Mononuclear cell (primary cell): ENCODE measurements around the gene GRM3. TPM values are rescaled to one million over a fixed set of nuclear protein-coding genes. Genes with fewer than 3 reads are reported as not detected.
"Not testable (repeated sequence)": the region's sequence is repeated elsewhere in the genome, so short reads cannot be mapped to it uniquely, and the experiment has no call there.

Experiments
- H3K27me3 ChIP-seq: 2 replicates; pipeline ENCODE4 v1.6.0; 2011; ENCODE audit warnings: low read length, control low read depth; ENCODE audit not compliant: insufficient read depth
- H3K4me1 ChIP-seq: 2 replicates; pipeline ENCODE4 v1.5.1; 2011; ENCODE audit warnings: mild to moderate bottlenecking, low read length, control low read depth; ENCODE audit not compliant: insufficient read depth
- H3K4me3 ChIP-seq: 2 replicates; pipeline ENCODE4 v1.5.1; 2011; ENCODE audit warnings: mild to moderate bottlenecking, low read length, moderate library complexity
- H3K9me3 ChIP-seq: 2 replicates; pipeline ENCODE4 v1.5.1; 2011; ENCODE audit warnings: low read depth, mild to moderate bottlenecking, control low read depth, low read length
- total RNA-seq: library from RNA; depleted of rRNA; stranded (reverse); fragments of >200 nt; gene quantifications from one replicate; pipeline ENCODE4 v1.2.3, GENCODE V29; 2012

GRM3 gene
- not detected for total RNA-seq

DNA sequence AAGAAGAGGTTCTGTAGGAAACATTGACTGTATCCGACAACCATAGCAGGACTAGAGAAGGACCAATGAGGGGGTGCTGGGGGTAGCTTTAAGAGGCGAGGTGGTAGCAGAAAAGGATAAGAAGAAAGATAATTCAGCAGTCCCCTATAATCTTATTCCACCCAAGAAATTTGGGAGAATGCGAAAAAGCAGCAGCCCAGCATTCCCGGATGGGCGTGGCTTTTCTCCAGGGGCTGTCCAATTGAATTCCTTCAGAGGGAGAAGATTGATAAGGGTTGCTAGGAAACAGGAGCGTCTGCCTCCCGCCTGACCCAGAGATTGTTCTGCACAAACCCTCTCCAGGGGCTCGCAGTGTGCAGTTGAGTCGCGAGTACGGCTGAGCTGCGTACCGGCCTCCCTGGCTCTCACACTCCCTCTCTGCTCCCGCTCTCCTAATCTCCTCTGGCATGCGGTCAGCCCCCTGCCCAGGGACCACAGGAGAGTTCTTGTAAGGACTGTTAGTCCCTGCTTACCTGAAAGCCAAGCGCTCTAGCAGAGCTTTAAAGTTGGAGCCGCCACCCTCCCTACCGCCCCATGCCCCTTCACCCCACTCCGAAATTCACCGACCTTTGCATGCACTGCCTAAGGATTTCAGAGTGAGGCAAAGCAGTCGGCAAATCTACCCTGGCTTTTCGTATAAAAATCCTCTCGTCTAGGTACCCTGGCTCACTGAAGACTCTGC is at the start of gene GRM3:
Gene GRM3, plus strand, starts transcription at position 349 of the 721 bp plus-strand sequence. CDS start 121,237 bp downstream, outside the sequence.
- no peaks in the 10 kb centered on the region for H3K4me1 ChIP-seq
- H3K9me3 ChIP-seq: no peaks in the 10 kb centered on the region
- H3K4me3 ChIP-seq: no peak within 1 kb of the TSS
- peaks cover 32% of the 10 kb centered on the region for H3K27me3 ChIP-seq

GRCh38 chr7:86598311-86598710 is 45.4 kb upstream of the GRM3 start:
- H3K4me1 ChIP-seq: no peaks in the 10 kb centered on the region
- H3K4me3 ChIP-seq: no peak overlapping the region
- no peaks in the 10 kb centered on the region for H3K27me3 ChIP-seq
- no peaks in the 10 kb centered on the region for H3K9me3 ChIP-seq

DNA sequence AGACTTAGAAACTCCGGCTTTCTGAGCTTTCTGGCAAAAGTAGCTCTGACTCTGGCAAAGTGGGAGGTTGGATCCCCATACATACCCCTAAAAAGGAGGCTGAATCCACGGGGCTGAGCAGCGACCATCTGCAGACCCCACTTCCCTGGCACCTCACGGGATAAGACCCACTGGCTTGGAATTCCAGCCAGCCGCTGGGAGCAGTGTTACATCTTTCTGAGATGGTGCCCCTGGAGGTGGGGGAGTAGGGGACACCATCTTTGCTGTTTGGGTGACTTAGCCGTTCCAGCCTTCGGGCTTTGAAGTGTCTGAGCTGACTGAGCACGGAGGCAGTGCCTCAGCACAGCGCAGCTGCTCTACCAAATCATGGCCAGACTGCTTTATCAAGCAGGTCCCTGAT is 45.0 kb upstream of the GRM3 start:
- Histone ChIP-seq H3K27me3 (no peaks in the 10 kb centered on the region), H3K4me1 (no peaks in the 10 kb centered on the region), H3K9me3 (no peaks in the 10 kb centered on the region), H3K4me3 (no peak overlapping the region)

DNA sequence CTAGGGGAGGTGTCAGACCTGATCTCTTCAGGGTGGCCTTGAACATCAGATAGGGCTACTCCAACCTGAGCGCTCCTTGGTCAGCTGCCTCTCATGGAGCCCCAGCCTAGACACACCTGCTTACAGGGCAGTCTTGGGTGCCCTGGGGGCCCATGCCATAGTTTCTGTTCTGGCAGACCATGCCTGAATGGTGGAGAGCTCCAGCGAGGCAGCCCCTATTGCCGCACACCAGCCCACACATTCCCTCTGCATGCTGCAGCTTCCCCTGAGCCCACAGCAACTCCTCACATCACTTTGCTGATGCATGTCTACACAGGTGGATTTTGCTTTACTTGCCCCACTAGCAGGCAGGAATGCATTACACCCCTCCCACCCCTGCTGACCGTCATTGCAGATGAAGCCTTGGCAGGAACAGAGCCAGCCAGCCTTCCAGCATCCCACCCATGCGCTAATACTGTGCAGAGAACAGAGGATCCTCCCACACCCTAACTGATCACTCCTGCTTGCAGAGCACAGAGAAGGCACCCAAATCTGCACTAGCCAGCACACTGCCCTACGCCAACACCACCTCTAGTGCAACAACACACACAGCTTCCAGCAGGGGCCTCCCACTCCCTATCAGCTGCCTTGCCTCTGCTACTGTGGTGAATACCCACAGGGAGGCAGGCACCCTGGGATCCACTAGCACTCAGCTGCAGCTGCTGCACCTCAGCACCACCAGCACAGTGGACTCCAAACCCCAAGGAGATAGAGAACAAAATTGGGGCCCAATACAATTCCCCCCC is 43.0 kb upstream of the GRM3 start:
- no peaks in the 10 kb centered on the region for H3K4me1 ChIP-seq
- no peaks in the 10 kb centered on the region for H3K27me3 ChIP-seq

DNA sequence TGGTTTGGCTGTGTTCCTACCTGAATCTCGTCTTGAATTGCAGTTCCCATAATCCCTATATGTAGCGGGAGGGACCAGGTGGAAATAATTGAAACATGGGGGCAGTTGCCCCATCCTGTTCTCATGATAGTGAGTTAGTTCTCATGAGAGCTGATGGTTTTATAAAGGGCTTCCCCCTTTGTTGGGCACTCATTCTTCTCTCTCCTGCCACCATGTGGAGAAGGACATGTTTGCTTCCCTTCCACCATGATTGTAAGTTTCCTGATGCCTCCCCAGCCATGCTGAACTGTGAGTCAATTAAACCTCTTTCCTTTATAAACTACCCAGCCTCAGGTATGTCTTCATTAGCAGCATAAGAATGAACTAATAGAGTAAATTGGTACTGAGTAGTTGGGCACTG is 28.0 kb upstream of the GRM3 start:
- not testable (repeated sequence) for H3K4me3 ChIP-seq, H3K9me3 ChIP-seq, H3K27me3 ChIP-seq, H3K4me1 ChIP-seq

More for the DNA sequence above, 43.0 kb upstream of the GRM3 start:
- Histone ChIP-seq H3K4me3 (no peak overlapping the region), H3K9me3 (no peaks in the 10 kb centered on the region)

DNA sequence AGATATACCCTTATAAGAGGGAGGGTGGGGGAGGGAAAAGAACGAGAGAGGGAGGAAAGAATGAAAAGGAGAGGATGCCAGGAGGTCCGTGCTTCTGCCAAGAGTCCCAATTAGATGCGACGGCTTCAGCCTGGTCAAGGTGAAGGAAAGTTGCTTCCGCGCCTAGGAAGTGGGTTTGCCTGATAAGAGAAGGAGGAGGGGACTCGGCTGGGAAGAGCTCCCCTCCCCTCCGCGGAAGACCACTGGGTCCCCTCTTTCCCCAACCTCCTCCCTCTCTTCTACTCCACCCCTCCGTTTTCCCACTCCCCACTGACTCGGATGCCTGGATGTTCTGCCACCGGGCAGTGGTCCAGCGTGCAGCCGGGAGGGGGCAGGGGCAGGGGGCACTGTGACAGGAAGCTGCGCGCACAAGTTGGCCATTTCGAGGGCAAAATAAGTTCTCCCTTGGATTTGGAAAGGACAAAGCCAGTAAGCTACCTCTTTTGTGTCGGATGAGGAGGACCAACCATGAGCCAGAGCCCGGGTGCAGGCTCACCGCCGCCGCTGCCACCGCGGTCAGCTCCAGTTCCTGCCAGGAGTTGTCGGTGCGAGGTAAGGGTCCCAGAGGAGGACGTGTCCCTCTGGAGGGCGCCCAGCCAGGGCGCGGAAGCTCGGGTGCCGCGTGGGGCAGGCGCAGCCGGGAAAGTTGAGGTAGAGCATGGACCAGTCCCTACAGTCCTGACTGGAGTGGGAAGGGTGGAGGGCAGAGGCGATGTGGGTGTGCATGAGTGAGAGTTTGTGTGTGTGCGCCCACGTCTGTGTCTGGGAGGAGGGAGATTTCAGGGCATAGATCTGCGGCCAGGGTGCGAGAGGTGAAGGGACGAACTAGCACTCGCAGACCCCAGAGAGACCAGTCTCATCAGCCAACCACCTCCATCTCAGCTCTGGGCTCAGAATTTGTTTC is 844 bp downstream of the GRM3 start:
- Histone ChIP-seq H3K4me3 (no peak overlapping the region), H3K27me3 (peaks cover 32% of the 10 kb centered on the region)

GRCh38 chr7:86645225-86645608 is 1.5 kb downstream of the GRM3 start:
- H3K4me1 ChIP-seq: no peaks in the 10 kb centered on the region
- H3K4me3 ChIP-seq: no peak overlapping the region
- peaks cover 32% of the 10 kb centered on the region for H3K27me3 ChIP-seq
- no peaks in the 10 kb centered on the region for H3K9me3 ChIP-seq

More for the DNA sequence above, 844 bp downstream of the GRM3 start:
- H3K4me1 ChIP-seq: no peaks in the 10 kb centered on the region
- no peaks in the 10 kb centered on the region for H3K9me3 ChIP-seq

GRCh38 chr7:86645676-86646276 is 2.1 kb downstream of the GRM3 start:
- H3K27me3 ChIP-seq: peaks cover 32% of the 10 kb centered on the region
- H3K4me3 ChIP-seq: no peak overlapping the region
- H3K9me3 ChIP-seq: no peaks in the 10 kb centered on the region
- no peaks in the 10 kb centered on the region for H3K4me1 ChIP-seq

GRCh38 chr7:86647385-86648094 is 3.8 kb downstream of the GRM3 start:
- Histone ChIP-seq H3K4me3 (no peak overlapping the region), H3K27me3 (peaks cover 24% of the 10 kb centered on the region), H3K4me1 (no peaks in the 10 kb centered on the region), H3K9me3 (no peaks in the 10 kb centered on the region)

DNA sequence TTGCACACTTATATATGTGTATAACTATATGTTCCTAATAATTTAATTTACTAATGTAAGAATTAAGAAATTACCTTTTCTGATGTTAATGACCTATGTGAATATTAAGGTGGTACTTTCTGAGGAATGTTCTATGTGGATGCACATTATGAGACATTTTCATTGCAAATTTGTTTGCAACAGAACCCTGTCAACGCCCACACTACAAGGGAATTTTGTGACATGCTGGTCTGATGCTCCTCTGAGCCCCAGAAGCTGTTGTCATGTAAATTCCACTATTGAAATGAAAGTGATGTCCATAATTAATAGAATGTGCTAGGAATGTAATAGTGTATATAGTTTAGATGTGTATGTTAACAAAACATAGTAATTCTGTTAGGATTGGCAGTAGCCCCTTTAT is 4.5 kb downstream of the GRM3 start:
- no peaks in the 10 kb centered on the region for H3K4me1 ChIP-seq
- H3K27me3 ChIP-seq: peaks cover 22% of the 10 kb centered on the region
- H3K9me3 ChIP-seq: no peaks in the 10 kb centered on the region
- H3K4me3 ChIP-seq: no peak overlapping the region

DNA sequence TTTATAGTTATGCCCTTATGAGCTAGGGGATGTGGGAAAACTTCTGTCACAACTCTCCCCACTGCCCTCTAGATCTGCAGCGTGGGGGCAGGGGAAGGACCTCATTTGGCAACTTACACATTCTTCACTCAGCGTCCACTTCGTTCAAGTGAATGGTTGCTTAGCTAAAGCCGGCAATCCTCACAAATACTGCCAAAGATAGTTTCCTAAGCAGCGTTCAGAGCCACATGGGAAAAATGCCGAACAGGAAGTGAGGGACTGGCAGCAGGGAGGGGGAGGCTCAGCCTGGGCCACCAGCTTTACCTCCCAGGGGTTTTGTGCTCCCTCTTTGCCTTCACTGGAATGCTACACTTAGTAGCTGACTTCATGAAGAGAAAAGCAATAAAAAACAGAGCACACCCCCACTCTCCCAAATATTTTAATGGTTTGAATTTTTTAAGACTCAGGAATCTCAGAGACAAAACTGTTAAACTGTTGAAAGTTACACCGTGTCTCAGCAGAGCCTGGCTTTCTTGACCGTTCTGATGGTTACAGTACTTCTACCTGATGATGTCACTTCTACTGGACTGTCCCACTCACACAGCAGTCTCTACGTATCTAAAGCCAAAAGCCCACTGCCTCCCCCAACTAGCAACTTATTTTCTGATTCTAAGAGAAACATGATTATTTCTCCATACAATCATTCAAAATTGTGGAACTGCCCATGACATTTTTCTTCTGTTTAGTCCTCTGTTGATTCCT is 10.4 kb downstream of the GRM3 start:
- Histone ChIP-seq H3K9me3 (no peaks in the 10 kb centered on the region), H3K4me1 (no peaks in the 10 kb centered on the region), H3K27me3 (no peaks in the 10 kb centered on the region), H3K4me3 (no peak overlapping the region)

GRCh38 chr7:86657948-86658347 is 14.2 kb downstream of the GRM3 start:
- Histone ChIP-seq H3K27me3 (no peaks in the 10 kb centered on the region), H3K9me3 (no peaks in the 10 kb centered on the region), H3K4me1 (no peaks in the 10 kb centered on the region), H3K4me3 (no peak overlapping the region)

GRCh38 chr7:86660950-86661462 is 17.3 kb downstream of the GRM3 start:
- no peaks in the 10 kb centered on the region for H3K9me3 ChIP-seq
- H3K27me3 ChIP-seq: no peaks in the 10 kb centered on the region
- no peak overlapping the region for H3K4me3 ChIP-seq
- H3K4me1 ChIP-seq: no peaks in the 10 kb centered on the region
